H1 (cell line): Measurements from ENCODE around the gene NAA20. TPM values are rescaled to one million over a fixed set of nuclear protein-coding genes. Genes with fewer than 3 reads are reported as not detected.
A peak's percentile ranks its signal among the peaks of the same experiment; 100 is the strongest.

Experiments
- CTCF ChIA-PET: fragments of 300-600 bp; sonication (Branson Sonifier 250); formaldehyde crosslinking; loops from one replicate; lab custom pipeline; 2021; ENCODE audit not compliant: partially characterized antibody; lab: Charles Lee
- POLR2A ChIA-PET: fragments of 300-600 bp; sonication (Branson Sonifier 250); formaldehyde crosslinking; loops from one replicate; lab custom pipeline; 2021; ENCODE audit warnings: inconsistent platforms; ENCODE audit not compliant: partially characterized antibody; lab: Charles Lee
- DNase-seq, 2 experiments: peaks; one replicate each; pipeline versions ENCODE4 v3.0.0 to v3.0.0-alpha.2; 2010 to 2022; ENCODE audit warnings: low spot score in 2 of 2, low read depth in 1 of 2, mixed read lengths in 1 of 2
- FAIRE-seq: peaks from 2 replicates; lab custom pipeline; 2011; peaks lifted over from hg19 to GRCh38; lab: Jason Lieb, UNC
- H2AFZ ChIP-seq: 2 replicates; pipeline ENCODE4 v1.8.1; 2012; ENCODE audit warnings: low read length, inconsistent platforms
- H2AK5ac ChIP-seq: 2 replicates; pipeline ENCODE4 v1.6.1; 2013; ENCODE audit warnings: low read depth, low read length
- H2BK120ac ChIP-seq: replicated peaks from 2 replicates; pipeline ENCODE3; 2013; ENCODE audit warnings: low read depth, low read length, inconsistent platforms
- H2BK12ac ChIP-seq: 2 replicates; pipeline ENCODE4 v1.6.1; 2013; ENCODE audit warnings: low read depth, low read length
- H2BK15ac ChIP-seq: 2 replicates; pipeline ENCODE4 v1.6.1; 2013; ENCODE audit warnings: low read length
- H2BK20ac ChIP-seq: 2 replicates; pipeline ENCODE4 v1.6.1; 2013; ENCODE audit warnings: low read length
- H2BK5ac ChIP-seq: 2 replicates; pipeline ENCODE4 v1.6.1; 2013; ENCODE audit warnings: low read depth, low read length
- H3K14ac ChIP-seq: 2 replicates; pipeline ENCODE4 v1.6.1; 2013; ENCODE audit warnings: inconsistent platforms; ENCODE audit not compliant: insufficient read length
- H3K18ac ChIP-seq: 2 replicates; pipeline ENCODE4 v1.6.1; 2013; ENCODE audit warnings: low read length; ENCODE audit errors: extremely low read depth
- H3K23ac ChIP-seq: 2 replicates; pipeline ENCODE4 v1.6.1; 2013; ENCODE audit warnings: inconsistent platforms; ENCODE audit not compliant: insufficient read length
- H3K23me2 ChIP-seq: 2 replicates; pipeline ENCODE4 v1.6.1; 2013; ENCODE audit warnings: low read depth, low read length
- H3K27ac ChIP-seq: 2 replicates; pipeline ENCODE4 v1.6.1; 2011; ENCODE audit warnings: low read depth, low read length, inconsistent platforms
- H3K27me3 ChIP-seq, 4 experiments: replicated peaks in 1 of 4; 1 replicate in 1 of 4; 2 replicates in 3 of 4; pipeline versions ENCODE4 v1.6.1 to v1.8.1; 2011 to 2013; ENCODE audit warnings: low read length in 3 of 4, mild to moderate bottlenecking in 3 of 4, inconsistent platforms in 2 of 4, mixed read lengths in 2 of 4, moderate library complexity in 1 of 4; ENCODE audit not compliant: control insufficient read depth in 3 of 4, insufficient read depth in 3 of 4; ENCODE audit errors: extremely low read depth in 1 of 4
- H3K36me3 ChIP-seq, 4 experiments: 2 replicates each; pipeline versions ENCODE4 v1.6.1 to v1.8.1; 2011 to 2013; ENCODE audit warnings: mild to moderate bottlenecking in 4 of 4, low read length in 3 of 4, moderate library complexity in 2 of 4, control low read depth in 1 of 4, inconsistent platforms in 1 of 4; ENCODE audit not compliant: insufficient read depth in 4 of 4, control insufficient read depth in 2 of 4
- H3K4ac ChIP-seq: replicated peaks from 2 replicates; pipeline ENCODE3; 2013; ENCODE audit warnings: low read length, low read depth, mixed read lengths, inconsistent platforms; ENCODE audit not compliant: insufficient read length
- H3K4me1 ChIP-seq, 4 experiments: replicated peaks in 1 of 4; 1 replicate in 1 of 4; 2 replicates in 3 of 4; pipeline versions ENCODE4 v1.6.1 to v1.8.1; 2011 to 2013; ENCODE audit warnings: low read length in 3 of 4, inconsistent platforms in 2 of 4, mixed read lengths in 1 of 4; ENCODE audit not compliant: insufficient read depth in 4 of 4, control insufficient read depth in 3 of 4
- H3K4me2 ChIP-seq, 2 experiments: 2 replicates each; pipeline versions ENCODE4 v1.6.1 to v1.8.1; 2011 to 2013; ENCODE audit warnings: low read depth in 2 of 2, low read length in 2 of 2, control low read depth in 1 of 2, inconsistent platforms in 1 of 2, mild to moderate bottlenecking in 1 of 2; ENCODE audit not compliant: insufficient read depth in 1 of 2
- H3K4me3 ChIP-seq, 4 experiments: fragments of 200-600, 300-600 bp in 1 of 4; sonication (generic), shearing (Covaris generic), sonication (Bioruptor Twin) in 1 of 4; 2 replicates each; pipeline versions ENCODE4 v1.5.1 to v1.8.1; 2011 to 2016; ENCODE audit warnings: low read length in 4 of 4, low read depth in 3 of 4, control low read depth in 2 of 4, inconsistent platforms in 2 of 4, mild to moderate bottlenecking in 2 of 4, mixed read lengths in 1 of 4, moderate library complexity in 1 of 4; ENCODE audit not compliant: insufficient read depth in 2 of 4; ENCODE audit errors: extremely low read depth in 1 of 4
- H3K56ac ChIP-seq: replicated peaks from 2 replicates; pipeline ENCODE3; 2013; ENCODE audit warnings: low read depth, mild to moderate bottlenecking, mixed read lengths, low read length, inconsistent platforms; ENCODE audit not compliant: insufficient read length
- H3K79me1 ChIP-seq: 2 replicates; pipeline ENCODE4 v1.6.1; 2013; ENCODE audit warnings: low read depth, low read length, control low read depth
- H3K79me2 ChIP-seq, 2 experiments: 2 replicates each; pipeline versions ENCODE4 v1.6.1 to v1.8.1; 2012 to 2013; ENCODE audit warnings: low read length in 2 of 2, mild to moderate bottlenecking in 2 of 2, inconsistent platforms in 1 of 2; ENCODE audit not compliant: insufficient read depth in 2 of 2, control insufficient read depth in 1 of 2
- H3K9ac ChIP-seq, 4 experiments: replicated peaks in 1 of 4; 1 replicate in 1 of 4; 2 replicates in 3 of 4; pipeline versions ENCODE4 v1.6.1 to v1.8.1; 2011 to 2013; ENCODE audit warnings: low read depth in 3 of 4, low read length in 3 of 4, control low read depth in 2 of 4, mild to moderate bottlenecking in 2 of 4, moderate library complexity in 2 of 4, inconsistent platforms in 1 of 4; ENCODE audit errors: extremely low read depth in 1 of 4
- H3K9me3 ChIP-seq, 2 experiments: 2 replicates each; pipeline versions ENCODE4 v1.6.1 to v1.8.1; 2012 to 2013; ENCODE audit warnings: mild to moderate bottlenecking in 2 of 2, moderate library complexity in 2 of 2, control low read depth in 1 of 2, inconsistent platforms in 1 of 2, low read depth in 1 of 2, low read length in 1 of 2, mixed read lengths in 1 of 2; ENCODE audit not compliant: insufficient read depth in 2 of 2
- H4K20me1 ChIP-seq, 2 experiments: replicated peaks in 1 of 2; 2 replicates each; pipeline versions ENCODE3 to v1.8.1; 2011 to 2013; ENCODE audit warnings: inconsistent platforms in 2 of 2, low read length in 2 of 2, mild to moderate bottlenecking in 1 of 2; ENCODE audit not compliant: insufficient read depth in 2 of 2, control insufficient read depth in 1 of 2
- H4K5ac ChIP-seq: 2 replicates; pipeline ENCODE4 v1.6.1; 2013; ENCODE audit warnings: low read length, low read depth, mixed read lengths, inconsistent platforms; ENCODE audit not compliant: insufficient read length
- H4K8ac ChIP-seq: 2 replicates; pipeline ENCODE4 v1.8.0; 2013; ENCODE audit warnings: mild to moderate bottlenecking, moderate library complexity, low read length, inconsistent platforms; ENCODE audit not compliant: insufficient read depth; ENCODE audit errors: extremely low read depth
- H4K91ac ChIP-seq: replicated peaks from 2 replicates; pipeline ENCODE3; 2013; ENCODE audit warnings: low read length, mixed read lengths, inconsistent platforms; ENCODE audit not compliant: insufficient read length
- CBX5 ChIP-seq: fragments of 300-800, 300-1000 bp; sonication (generic); IDR thresholded peaks from 2 replicates; pipeline ENCODE4 v1.7.1; 2016; ENCODE audit warnings: antibody characterized with exemption, low read length, low read depth
- KDM1A ChIP-seq: fragments of 200-600, 300-600 bp; sonication (generic); IDR thresholded peaks from 2 replicates; pipeline ENCODE4 v1.7.1; 2016; ENCODE audit warnings: mild to moderate bottlenecking, low read length, borderline replicate concordance
- PHF8 ChIP-seq: fragments of 200-600 bp; sonication (generic); conservative IDR thresholded peaks from 2 replicates; pipeline ENCODE4 v1.7.1; 2012; ENCODE audit warnings: low read depth, mild to moderate bottlenecking, inconsistent platforms, low read length, moderate library complexity
- POLR2A ChIP-seq, 2 experiments: IDR thresholded peaks; 1 replicate in 1 of 2; 2 replicates in 1 of 2; pipeline ENCODE4 v1.6.1; 2011; ENCODE audit warnings: low read depth in 2 of 2, low read length in 2 of 2, mild to moderate bottlenecking in 2 of 2; ENCODE audit errors: control extremely low read depth in 1 of 2
- SAP30 ChIP-seq: fragments of 300-600 bp; sonication (generic); IDR thresholded peaks from 2 replicates; pipeline ENCODE4 v1.7.1; 2012; ENCODE audit warnings: low read length, moderate library complexity, mild to moderate bottlenecking, inconsistent platforms; ENCODE audit not compliant: insufficient read depth, insufficient replicate concordance
- SUZ12 ChIP-seq: fragments of 200-600 bp; sonication (generic); IDR thresholded peaks from 2 replicates; pipeline ENCODE4 v1.6.1; 2012; ENCODE audit warnings: mild to moderate bottlenecking, inconsistent platforms, low read length, moderate library complexity, mixed read lengths
- TBP ChIP-seq: IDR thresholded peaks from 2 replicates; pipeline ENCODE4 v1.6.1; 2011; ENCODE audit warnings: low read depth, low read length, improper control_type of control experiment
- WGBS, 2 experiments: shearing (Covaris generic) in 1 of 2; methylation state at CpG; one replicate each; pipeline versions ENCODE4 v1.1.6 to v1.1.7; 2013 to 2015; ENCODE audit warnings: low lambda C conversion rate in 2 of 2, mixed read lengths in 2 of 2, inconsistent platforms in 1 of 2, low coverage in 1 of 2, missing lambda C conversion rate in 1 of 2; ENCODE audit not compliant: insufficient replicate concordance in 2 of 2, insufficient coverage in 1 of 2, insufficient read length in 1 of 2; ENCODE audit errors: extremely low coverage in 1 of 2, missing lambda C conversion rate in 1 of 2; 5-methylcytosine and 5-hydroxymethylcytosine counted together
- polyA plus RNA-seq, 7 experiments: library from polyadenylated mRNA; depleted of rRNA in 3 of 7; stranded (reverse) in 5 of 7; unstranded in 2 of 7; fragments of >200 nt in 5 of 7; fragments of 200-250 nt in 2 of 7; gene quantifications; 1 replicate in 5 of 7; 2 replicates in 1 of 7; 4 replicates in 1 of 7; pipeline versions ENCODE4 v1.2.1 to v1.2.3, GENCODE V29; 2011 to 2013; ENCODE audit warnings: missing spikeins in 2 of 7, mixed read lengths in 2 of 7
- total RNA-seq: library from RNA; stranded (reverse); fragmentation: NEBNext Ultra II Directional; extraction: Animal tissue kit (Norgen Biotek cat#: 25700); gene quantifications from 2 replicates; pipeline ENCODE4 v1.2.1, GENCODE V29; 2021
- TF ChIP-seq, protein P1 (sequence below): IDR thresholded peaks from 2 replicates; pipeline ENCODE4 v1.6.1; 2012; ENCODE audit warnings: inconsistent platforms
- TF ChIP-seq, protein P2 (sequence below): IDR thresholded peaks from 2 replicates; pipeline ENCODE4 v1.6.1; 2011; ENCODE audit warnings: low read depth, mild to moderate bottlenecking, low read length; ENCODE audit not compliant: insufficient read depth

The NAA20 gene
- total and polyA plus RNA-seq, 2 of the 8 experiments (the other 6 are each of a cell fraction or from before 2014, with no cell fraction given), result 21.9 to 41.1 TPM

DNA sequence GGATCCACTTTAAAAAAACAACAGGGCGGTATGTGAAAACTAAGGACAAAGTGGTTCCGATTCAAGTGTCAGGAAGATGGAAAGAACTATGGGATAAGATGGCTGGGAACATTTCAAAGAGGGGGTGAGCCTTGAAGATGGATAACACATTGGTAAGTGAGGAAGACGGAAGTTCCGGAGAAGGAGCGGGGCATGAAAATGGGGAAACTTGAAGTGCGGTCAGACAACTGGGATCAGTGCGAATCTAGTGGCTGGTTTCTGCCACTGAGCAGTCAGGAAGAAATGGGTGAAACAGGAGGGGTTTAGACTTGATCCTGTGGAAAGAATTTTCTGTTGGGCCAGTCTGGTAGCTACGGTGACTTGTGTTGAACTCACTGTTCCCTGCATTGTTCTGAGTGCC lies 1.2 kb downstream of the NAA20 start:
- peak overlapping the region; percentile 8; the same call in 1 of the 2 replicates for H4K8ac ChIP-seq
- POLR2A ChIA-PET, result interaction anchor here (1.3 to 3.7 kb wide), 2 partner anchors 9 to 10 kb away, joined by 3 to 14 read pairs; no protein-coding TSS in a partner anchor
- peaks cover 0 to 7% (median 2%) of the 10 kb centered on the region in 4 experiments; a peak in 3 of 7 replicates for H3K4me1 ChIP-seq
- H3K79me2 ChIP-seq, result peaks cover 13 to 58% of the 10 kb centered on the region in 2 experiments
- no peaks in the 10 kb centered on the region for H3K9me3 ChIP-seq
- peak overlapping the region; percentile 92 to 94 for H3K4me2 ChIP-seq
- no peak overlapping the region for H2AFZ ChIP-seq
- no peaks in the 10 kb centered on the region for H3K27me3 ChIP-seq
- FAIRE-seq, result no peak
- H4K5ac ChIP-seq, result no peak overlapping the region
- 0 out of 7 replicates have a peak overlapping the region, but pooled peaks of 1 of the 4 experiments have one; percentile 19 for H3K9ac ChIP-seq
- H3K36me3 ChIP-seq, result no peaks in the 10 kb centered on the region; a peak in 2 of 8 replicates
- TF ChIP-seq, protein P1, sequence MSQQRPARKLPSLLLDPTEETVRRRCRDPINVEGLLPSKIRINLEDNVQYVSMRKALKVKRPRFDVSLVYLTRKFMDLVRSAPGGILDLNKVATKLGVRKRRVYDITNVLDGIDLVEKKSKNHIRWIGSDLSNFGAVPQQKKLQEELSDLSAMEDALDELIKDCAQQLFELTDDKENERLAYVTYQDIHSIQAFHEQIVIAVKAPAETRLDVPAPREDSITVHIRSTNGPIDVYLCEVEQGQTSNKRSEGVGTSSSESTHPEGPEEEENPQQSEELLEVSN, result no peak
- TF ChIP-seq KDM1A (no peak), POLR2A (IDR thresholded peaks at IDR 0.05; ENCODE audit: control extremely low read depth in 1 of 2, low read depth in 2 of 2, low read length in 2 of 2) (no peak), PHF8 (no peak), SUZ12 (no peak), CBX5 (no peak), TBP (no peak), SAP30 (no peak)
- TF ChIP-seq, protein P2, sequence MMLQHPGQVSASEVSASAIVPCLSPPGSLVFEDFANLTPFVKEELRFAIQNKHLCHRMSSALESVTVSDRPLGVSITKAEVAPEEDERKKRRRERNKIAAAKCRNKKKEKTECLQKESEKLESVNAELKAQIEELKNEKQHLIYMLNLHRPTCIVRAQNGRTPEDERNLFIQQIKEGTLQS, result no peak
- no peak overlapping the region for H2AK5ac ChIP-seq
- H2BK120ac ChIP-seq, result no peak overlapping the region
- H2BK15ac ChIP-seq, result no peak overlapping the region
- peak overlapping the region in 3 of 4 experiments; percentile 70 to 94 (median 74); a peak in 5 of 8 replicates for H3K4me3 ChIP-seq
- no peak for DNase-seq
- no peak overlapping the region for H3K27ac ChIP-seq
- H2BK12ac ChIP-seq, result no peak overlapping the region
- 94% methylated on average over 8 of the region's 8 CpGs; no CpG with 5 or more reads in 1 of the 2 experiments for WGBS, 2 experiments
- peaks cover 33% of the 10 kb centered on the region for H3K79me1 ChIP-seq
- no peak overlapping the region for H3K4ac ChIP-seq
- H2BK5ac ChIP-seq, result no peak overlapping the region
- H3K18ac ChIP-seq, result no peak overlapping the region
- H3K14ac ChIP-seq, result no peak overlapping the region
- no peak overlapping the region for H4K91ac ChIP-seq
- no peak overlapping the region for H3K23ac ChIP-seq
- no peaks in the 10 kb centered on the region; the same call in 1 of the 2 replicates for H3K23me2 ChIP-seq
- H3K56ac ChIP-seq, result no peak overlapping the region
- CTCF ChIA-PET, result interaction anchor here (1.1 kb wide), 1 partner anchor 356 kb away, joined by 4 read pairs; no protein-coding TSS in a partner anchor
- no peak overlapping the region for H2BK20ac ChIP-seq
- H4K20me1 ChIP-seq, result peaks cover 2 to 6% of the 10 kb centered on the region in 2 experiments
